GM19035 (cell line): Measurements from ENCODE around the gene DCAF7.

ENCODE experiments used
- ATAC-seq: cut with Tn5 transposase; IDR thresholded peaks from one replicate; pipeline ENCODE4 v1.9.1; 2021; ENCODE audit not compliant: unreplicated experiment

DCAF7 gene

DNA sequence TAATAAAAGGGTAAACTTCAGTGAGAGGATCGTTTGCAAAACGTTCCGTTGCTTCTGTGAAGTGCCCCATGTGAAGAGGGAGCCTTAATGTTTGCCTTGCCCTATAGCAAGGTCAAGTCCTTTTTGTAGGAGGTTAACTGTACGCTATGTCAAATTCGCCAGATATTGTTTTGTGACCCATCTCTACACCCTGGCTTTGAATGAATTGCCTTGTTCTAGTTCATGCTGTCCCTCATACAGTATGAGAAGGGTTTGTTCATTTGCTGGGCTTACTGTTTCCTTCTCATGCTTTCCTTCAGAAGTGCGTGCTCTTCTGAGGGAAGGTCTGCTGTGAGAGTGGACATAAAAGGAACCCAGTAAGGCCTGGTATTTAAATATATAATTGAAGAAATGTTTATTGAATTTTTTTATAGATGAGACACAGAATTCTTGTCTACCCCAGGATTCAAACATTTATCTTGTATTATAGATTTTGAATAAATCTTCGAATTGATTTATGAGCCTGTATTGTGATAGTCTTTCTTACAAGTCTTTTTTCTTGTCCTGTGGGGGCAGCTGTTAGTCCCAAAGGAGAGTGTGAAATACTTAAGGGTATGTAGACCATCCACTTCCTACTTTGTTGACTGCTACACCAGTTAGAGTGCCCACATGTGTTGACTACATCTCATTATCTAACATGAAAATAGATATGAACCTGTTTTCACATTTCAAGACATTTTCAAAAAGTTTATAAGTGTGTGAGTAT is 73.7 kb downstream of the DCAF7 start:
- ATAC-seq, result no peak

DNA sequence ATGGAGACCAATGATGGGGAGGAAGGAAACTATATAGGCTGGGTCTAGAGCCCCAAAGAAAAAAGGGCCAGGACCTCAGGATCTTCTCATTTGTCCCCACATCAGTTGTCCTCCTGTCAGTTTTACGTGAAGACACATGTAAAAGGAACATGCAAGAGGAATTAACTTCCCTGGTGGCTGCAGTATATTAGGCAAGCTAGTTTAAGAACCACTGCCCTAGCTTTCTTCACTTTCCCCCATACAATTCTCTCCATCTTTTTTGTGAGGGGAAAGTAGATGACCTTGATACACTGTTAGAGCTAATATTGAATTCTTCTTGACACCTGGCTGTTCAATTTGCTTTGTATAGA is 74.2 kb downstream of the DCAF7 start:
- no peak for ATAC-seq

DNA sequence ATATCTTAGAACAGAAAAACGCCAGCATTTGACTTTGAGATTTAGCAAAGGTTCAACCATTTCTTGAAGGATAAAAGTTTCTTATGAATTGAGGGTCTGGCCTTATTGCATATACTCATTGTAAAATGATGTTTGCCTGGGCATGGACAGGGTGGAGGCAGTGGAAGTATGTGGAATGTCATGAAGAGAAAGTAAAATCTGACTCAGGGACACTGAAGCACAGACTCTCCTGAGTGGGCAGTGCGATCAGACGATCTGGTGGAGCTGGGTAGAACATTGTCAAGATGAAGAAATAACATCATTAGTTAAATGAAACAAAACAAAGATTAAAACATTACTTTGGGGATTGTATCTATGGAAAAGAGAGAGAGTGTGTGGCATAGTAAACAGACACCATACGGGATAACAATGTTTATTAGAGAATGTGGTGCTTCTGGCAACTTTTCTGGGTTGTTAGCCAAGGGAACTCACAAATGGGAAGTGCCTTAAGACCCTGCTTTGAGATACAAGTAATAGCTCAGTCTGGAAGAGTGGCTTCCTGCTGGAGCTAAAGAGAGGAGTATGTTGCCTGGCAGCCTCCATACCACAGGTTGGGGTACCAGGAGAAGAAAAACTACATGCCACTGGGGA is 76.4 kb downstream of the DCAF7 start:
- no peak for ATAC-seq

DNA sequence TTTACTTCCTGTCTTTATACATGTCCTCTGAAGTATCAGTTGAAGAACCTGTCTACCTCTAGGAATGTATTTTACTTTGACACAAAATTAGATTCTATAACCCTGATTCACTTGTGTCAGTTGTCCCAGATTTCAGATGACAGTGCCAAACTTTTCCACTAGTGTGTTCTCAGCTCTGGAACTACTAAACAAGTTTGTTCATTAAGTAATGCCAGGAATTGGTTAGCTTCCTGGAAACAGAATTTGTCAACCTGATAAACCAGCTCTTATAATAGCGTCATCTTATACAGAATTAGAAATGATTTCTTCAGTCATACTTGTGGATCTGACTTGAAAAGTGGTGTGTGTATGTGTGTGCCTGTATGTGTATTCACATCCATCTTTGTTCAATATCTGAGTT is 79.3 kb downstream of the DCAF7 start:
- ATAC-seq, result no peak

DNA sequence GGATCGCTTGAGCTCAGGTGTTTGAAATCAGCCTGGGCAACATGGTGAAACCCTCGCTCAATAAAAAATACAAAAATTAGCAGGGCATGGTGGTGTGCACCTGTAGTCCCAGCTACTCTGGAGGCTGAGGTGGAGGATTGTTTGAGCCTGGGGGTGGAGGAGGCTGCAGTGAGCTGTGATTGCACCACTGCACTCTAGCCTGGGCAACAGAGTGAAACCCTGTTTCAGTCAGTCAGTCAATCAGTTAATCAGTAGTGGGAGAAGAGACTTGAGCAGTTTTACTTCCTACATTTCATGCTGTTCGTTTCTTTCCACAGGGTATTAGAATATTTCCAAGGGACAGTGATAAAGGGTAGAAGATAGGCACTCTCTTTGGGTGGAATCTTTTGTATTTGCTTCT is 80.8 kb downstream of the DCAF7 start:
- no peak for ATAC-seq

DNA sequence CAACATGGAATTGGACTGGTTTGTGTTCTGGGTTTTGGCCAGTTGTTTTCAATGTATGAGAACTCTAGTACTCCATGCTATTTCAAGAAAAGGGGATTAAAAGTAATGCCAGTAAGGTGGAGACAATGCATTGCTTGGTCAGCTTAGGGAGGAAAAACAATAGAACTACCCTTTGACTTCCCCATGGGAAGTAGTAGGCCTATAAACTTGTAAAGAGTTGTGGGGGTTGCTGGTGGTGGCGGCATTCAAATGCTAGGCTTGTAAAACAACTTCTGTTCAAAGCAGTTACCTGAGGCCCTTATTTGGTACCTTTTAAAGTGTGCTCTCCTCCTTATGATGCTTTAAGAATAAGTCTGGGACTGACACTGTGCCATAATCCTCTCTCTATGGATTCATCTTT is 81.3 kb downstream of the DCAF7 start:
- ATAC-seq, result no peak

DNA sequence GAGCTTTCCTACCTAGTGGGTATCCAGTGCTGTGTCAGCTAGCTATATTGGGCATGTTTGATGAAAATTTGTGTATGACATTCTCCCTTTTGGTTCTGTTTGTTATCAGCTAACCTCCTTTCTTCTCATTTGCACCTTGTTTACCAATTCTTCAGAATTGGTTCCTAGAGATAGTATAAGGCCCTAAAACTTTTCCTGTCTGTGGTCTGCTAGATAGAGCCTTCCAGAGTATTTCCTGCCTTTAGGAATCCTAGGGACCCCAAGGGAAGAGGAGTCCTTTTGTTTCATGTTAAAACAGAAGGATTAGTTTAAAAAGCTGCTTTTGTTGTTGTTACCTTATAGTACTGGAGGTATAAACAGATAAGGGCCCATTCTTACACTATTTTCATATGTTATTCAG is 83.5 kb downstream of the DCAF7 start:
- ATAC-seq, result no peak

DNA sequence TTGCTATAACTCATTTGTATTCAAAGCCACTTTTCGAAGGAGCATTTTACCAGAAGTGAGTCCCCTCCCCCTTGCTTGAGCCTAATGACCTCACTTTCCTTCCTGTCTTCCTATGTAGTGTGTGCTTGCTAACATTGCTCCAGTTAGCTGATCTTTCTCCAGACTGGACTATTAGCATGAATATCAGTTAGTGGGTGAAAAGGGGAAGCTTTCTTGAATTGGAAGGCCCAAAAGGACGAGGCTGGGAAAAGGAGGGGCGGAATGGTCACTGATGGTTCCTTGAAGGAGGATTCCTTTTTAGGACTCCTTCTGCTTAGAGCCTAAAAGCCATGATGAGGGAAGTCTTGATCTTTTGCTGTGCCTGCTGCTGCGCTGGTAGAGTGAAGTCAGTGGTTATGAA is 83.9 kb downstream of the DCAF7 start:
- no peak for ATAC-seq

DNA sequence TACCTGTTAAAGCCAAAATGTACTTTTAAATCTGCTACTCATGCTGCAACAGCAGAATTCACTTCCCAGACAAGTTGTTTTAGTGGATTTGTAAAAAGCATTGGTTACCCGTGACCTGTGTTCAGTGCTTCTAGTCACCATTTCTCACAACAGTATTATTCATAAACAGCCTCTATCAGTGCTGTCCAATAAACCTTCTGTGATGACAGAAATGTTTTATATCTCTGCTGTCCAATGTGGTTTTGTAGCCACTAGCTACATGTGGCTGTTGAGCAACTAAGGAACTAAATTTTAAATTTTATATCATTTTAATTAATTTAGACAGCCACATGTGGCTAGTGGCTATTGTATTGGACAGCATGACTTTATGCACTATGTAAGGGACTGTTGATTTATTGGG is 84.5 kb downstream of the DCAF7 start:
- no peak for ATAC-seq

DNA sequence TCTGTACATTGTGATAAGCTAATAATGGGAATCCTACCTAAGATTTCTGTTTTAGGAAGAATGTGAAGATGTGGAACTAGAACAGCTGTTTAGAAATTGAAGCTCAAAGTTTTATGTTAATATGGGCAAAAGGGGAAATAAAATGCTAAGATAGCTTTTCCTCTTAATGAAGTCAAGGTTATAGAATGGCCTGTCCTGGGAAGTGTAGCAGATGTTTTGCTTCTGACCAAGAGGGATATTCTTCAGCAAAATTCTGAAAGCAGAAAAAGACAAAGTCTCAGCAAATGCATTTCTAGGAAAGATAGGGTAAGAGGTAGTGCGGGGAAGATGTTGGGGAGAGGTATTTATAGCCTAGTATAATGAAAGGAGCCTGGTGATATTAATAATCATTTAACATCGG is 85.0 kb downstream of the DCAF7 start:
- no peak for ATAC-seq

DNA sequence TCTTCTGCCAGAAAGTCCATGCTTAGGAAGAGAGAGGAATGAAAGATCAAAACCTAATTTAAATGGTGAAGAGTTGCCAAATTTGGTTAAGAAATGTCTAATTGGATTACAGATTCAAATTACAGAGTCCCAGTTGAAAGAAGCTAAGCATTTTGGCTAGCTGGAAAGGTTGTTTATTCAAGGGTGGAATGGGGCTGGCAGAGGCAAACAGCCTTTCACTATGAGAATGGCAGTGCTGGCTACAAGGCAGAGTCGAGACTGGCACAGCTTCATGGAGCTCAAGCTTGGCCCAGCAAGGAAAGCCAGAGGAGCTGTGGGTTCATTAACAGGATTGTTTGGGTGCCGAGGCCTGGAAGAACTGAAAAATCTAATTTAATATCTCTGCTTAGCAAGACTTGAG is 85.5 kb downstream of the DCAF7 start:
- ATAC-seq, result no peak

DNA sequence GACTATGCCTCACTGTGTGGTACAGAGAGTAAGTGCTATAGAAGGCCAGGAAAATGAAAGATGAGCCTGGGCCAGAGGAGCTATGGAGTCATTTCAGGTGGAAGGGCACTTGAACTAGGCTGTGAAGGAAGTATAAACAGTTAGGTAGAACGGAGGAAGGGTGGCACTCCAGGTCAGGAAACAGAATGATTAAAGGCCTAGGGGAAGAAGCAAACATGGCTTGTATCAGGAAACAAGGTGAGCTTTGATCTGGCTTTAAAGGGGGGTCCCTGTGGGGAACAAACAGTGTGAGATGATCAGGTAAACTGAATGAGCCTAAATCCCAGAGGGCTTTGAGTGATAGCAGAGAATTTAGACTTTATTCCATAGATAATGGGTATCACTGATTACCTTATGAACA is 88.8 kb downstream of the DCAF7 start:
- ATAC-seq, result no peak

DNA sequence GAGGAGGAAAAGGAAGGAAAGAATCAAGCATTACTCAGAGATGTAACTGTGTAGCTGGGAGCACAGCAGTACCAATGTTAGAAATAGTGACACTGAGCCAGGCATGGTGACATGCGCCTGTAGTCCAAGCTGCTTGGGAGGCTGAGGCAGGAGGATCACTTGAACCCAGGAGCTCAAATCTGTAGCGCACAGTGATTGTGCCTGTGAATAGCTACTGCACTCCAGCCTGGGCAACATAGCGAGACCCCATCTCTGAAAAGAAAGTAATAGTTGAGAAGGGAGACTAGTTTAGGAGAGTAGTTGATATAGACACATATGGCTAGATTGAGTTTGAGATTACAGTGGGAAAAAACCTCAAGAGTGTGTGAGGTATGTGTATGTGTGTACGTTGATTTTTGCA is 89.8 kb downstream of the DCAF7 start:
- no peak for ATAC-seq

DNA sequence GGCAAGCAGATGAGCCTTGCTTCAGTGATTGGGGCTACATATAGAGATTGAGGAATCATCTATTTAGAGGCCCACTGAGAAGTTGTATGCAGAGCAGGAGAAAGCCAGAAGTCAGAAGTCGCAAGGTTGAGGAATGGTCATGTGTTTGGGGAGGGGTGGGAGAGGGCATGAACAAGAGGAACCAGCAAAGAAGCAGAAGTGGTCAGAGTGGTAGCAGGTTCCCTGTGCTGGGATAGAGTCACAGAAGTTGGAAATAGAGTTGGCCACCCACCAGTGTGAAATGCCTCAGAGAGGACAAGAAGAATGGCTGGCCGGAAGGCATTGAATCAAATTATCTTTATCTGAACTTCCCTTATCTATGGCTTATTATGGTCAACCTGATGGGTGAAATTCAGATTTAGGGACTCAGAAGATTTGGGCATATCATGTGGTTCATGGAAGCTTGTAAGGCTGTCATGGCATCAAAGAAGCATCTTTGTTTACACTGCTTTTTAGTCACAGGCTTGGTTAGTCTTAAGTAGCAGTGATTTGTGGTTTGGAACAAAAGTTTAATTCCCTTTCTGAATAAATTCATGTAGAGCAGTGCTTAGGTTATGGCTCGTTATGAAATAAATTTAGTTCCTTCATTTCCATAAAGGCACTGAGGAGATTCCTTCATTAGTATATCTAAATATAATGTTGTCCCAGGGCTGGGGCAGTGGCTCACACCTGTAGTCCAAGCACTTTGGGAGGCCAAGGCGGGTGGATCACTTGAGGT is 91.6 kb downstream of the DCAF7 start:
- ATAC-seq, result no peak
